GM03348 (cell line): Measurements from ENCODE around the gene CALCOCO1.
"Not testable (repeated sequence)": the region's sequence is repeated elsewhere in the genome, so short reads cannot be mapped to it uniquely, and the experiment has no call there.

Source experiments
- DNase-seq: peaks from one replicate; pipeline ENCODE4 v3.0.0; 2012; ENCODE audit warnings: low spot score

The CALCOCO1 gene

GRCh38 chr12:53696655-53697331 is 30.5 kb downstream of the CALCOCO1 start:
- no peak for DNase-seq

GRCh38 chr12:53696285-53696654 is 31.0 kb downstream of the CALCOCO1 start:
- peak; percentile 84 for DNase-seq

GRCh38 chr12:53695152-53696145 is 31.8 kb downstream of the CALCOCO1 start:
- peak; percentile 79 for DNase-seq

- no peak for DNase-seq
These were observed 32.5 kb downstream of the CALCOCO1 start for GRCh38 chr12:53694756-53695151.

- DNase-seq: no peak
These were observed 39.1 kb downstream of the CALCOCO1 start for GRCh38 chr12:53688134-53688533.

GRCh38 chr12:53686436-53686835 is 40.8 kb downstream of the CALCOCO1 start:
- no peak for DNase-seq

GRCh38 chr12:53684654-53685220 is 42.5 kb downstream of the CALCOCO1 start:
- DNase-seq: no peak

- no peak for DNase-seq
These were observed 43.3 kb downstream of the CALCOCO1 start for GRCh38 chr12:53683983-53684382.

- no peak for DNase-seq
These were observed 43.8 kb downstream of the CALCOCO1 start for GRCh38 chr12:53683494-53683893.

- DNase-seq: not testable (repeated sequence)
These were observed 47.2 kb downstream of the CALCOCO1 start for GRCh38 chr12:53680061-53680460.

GRCh38 chr12:53677800-53678148 is 49.5 kb downstream of the CALCOCO1 start:
- DNase-seq: no peak

- DNase-seq: peak; percentile 46
These were observed 50.0 kb downstream of the CALCOCO1 start for GRCh38 chr12:53677016-53677799.

- peak; percentile 47 for DNase-seq
These were observed 50.6 kb downstream of the CALCOCO1 start for GRCh38 chr12:53676656-53677015.

- DNase-seq: peak; percentile 97
These were observed 51.3 kb downstream of the CALCOCO1 start, which contains the start of gene ATP5MC2 for GRCh38 chr12:53675701-53676607. TSS of gene ATP5MC2 (minus strand) at chr12:53676083. CDS start at chr12:53672614, 3,469 bp downstream.

GRCh38 chr12:53674977-53675700 is 52.1 kb downstream of the CALCOCO1 start:
- DNase-seq: no peak

GRCh38 chr12:53670971-53671370 is 56.3 kb downstream of the CALCOCO1 start:
- no peak for DNase-seq

- DNase-seq: no peak
These were observed 56.9 kb downstream of the CALCOCO1 start for GRCh38 chr12:53670308-53670707.

- no peak for DNase-seq
These were observed 60.2 kb downstream of the CALCOCO1 start for GRCh38 chr12:53667080-53667479.

- no peak for DNase-seq
These were observed 62.3 kb downstream of the CALCOCO1 start for GRCh38 chr12:53664936-53665335.

- no peak for DNase-seq
These were observed 63.1 kb downstream of the CALCOCO1 start for GRCh38 chr12:53664191-53664590.
